Stomach (tissue), 4 donors: ENCODE results near the gene ZNF277.
A peak's percentile ranks its signal among the peaks of the same experiment; 100 is the strongest.

Source experiments
- CTCF ChIP-seq, 7 experiments: fragments of 450-650 bp in 4 of 7; fragments of 200-600 bp in 3 of 7; sonication (generic) in 3 of 7; IDR thresholded peaks; one replicate each; pipeline ENCODE4 v1.5.1; 2016 to 2019; ENCODE audit warnings: antibody characterized with exemption in 7 of 7, control low read depth in 2 of 7, mild to moderate bottlenecking in 1 of 7
- EP300 ChIP-seq: sonication (generic); formaldehyde crosslinking; IDR thresholded peaks from one replicate; pipeline ENCODE4 v1.6.1; 2017; ENCODE audit warnings: antibody characterized with exemption
- POLR2A ChIP-seq, 4 donors: fragments of 450-650 bp; IDR thresholded peaks; one replicate each; pipeline ENCODE4 v1.6.1; 2016; ENCODE audit warnings: antibody characterized with exemption in 4 of 4, control low read depth in 2 of 4, mild to moderate bottlenecking in 1 of 4, moderate library complexity in 1 of 4
- POLR2AphosphoS5 ChIP-seq, 3 donors: sonication (generic); formaldehyde crosslinking; IDR thresholded peaks; one replicate each; pipeline ENCODE4 v1.6.1; 2016; ENCODE audit warnings: antibody characterized with exemption in 3 of 3

GRCh38 chr7:112248598-112248997 is 42.1 kb downstream of the ZNF277 start:
- no peak for TF ChIP-seq EP300
- TF ChIP-seq POLR2AphosphoS5 (IDR thresholded peaks at IDR 0.05) = no peak
- TF ChIP-seq CTCF (IDR thresholded peaks at IDR 0.05) = peak in 1 of 7 experiments; percentile 6
- TF ChIP-seq POLR2A (IDR thresholded peaks at IDR 0.05) = no peak
